HG02571 (cell line): ENCODE measurements around the gene POMC.
"Not testable (repeated sequence)": the region's sequence is repeated elsewhere in the genome, so short reads cannot be mapped to it uniquely, and the experiment has no call there.

Source experiments
- ATAC-seq: cut with Tn5 transposase; IDR thresholded peaks from one replicate; pipeline ENCODE4 v1.9.1; 2021; ENCODE audit warnings: mild to moderate bottlenecking, moderate library complexity; ENCODE audit not compliant: unreplicated experiment

Gene POMC

GRCh38 chr2:25140535-25140934 is 27.8 kb downstream of the POMC start:
- not testable (repeated sequence) for ATAC-seq

GRCh38 chr2:25132693-25133092 is 35.7 kb downstream of the POMC start:
- ATAC-seq, result no peak

GRCh38 chr2:25132299-25132635 is 36.1 kb downstream of the POMC start:
- no peak for ATAC-seq

GRCh38 chr2:25131567-25132298 is 36.6 kb downstream of the POMC start:
- no peak for ATAC-seq

GRCh38 chr2:25131253-25131566 is 37.2 kb downstream of the POMC start:
- no peak for ATAC-seq

- no peak for ATAC-seq
These were observed 38.4 kb downstream of the POMC start for GRCh38 chr2:25129901-25130520.

- no peak for ATAC-seq
These were observed 40.7 kb downstream of the POMC start for GRCh38 chr2:25127646-25128045.

GRCh38 chr2:25127071-25127470 is 41.3 kb downstream of the POMC start:
- ATAC-seq, result not testable (repeated sequence)

- no peak for ATAC-seq
These were observed 42.4 kb downstream of the POMC start for GRCh38 chr2:25125976-25126375.

GRCh38 chr2:25125189-25125588 is 43.2 kb downstream of the POMC start:
- ATAC-seq, result no peak

- no peak for ATAC-seq
These were observed 44.7 kb downstream of the POMC start for GRCh38 chr2:25123682-25124081.

- ATAC-seq, result no peak
These were observed 46.0 kb downstream of the POMC start for GRCh38 chr2:25122367-25122766.

- no peak for ATAC-seq
These were observed 49.1 kb downstream of the POMC start for GRCh38 chr2:25119263-25119662.

- no peak for ATAC-seq
These were observed 51.4 kb downstream of the POMC start for GRCh38 chr2:25116956-25117355.

- ATAC-seq, result no peak
These were observed 52.5 kb downstream of the POMC start for GRCh38 chr2:25115902-25116301.

GRCh38 chr2:25115249-25115883 is 53.0 kb downstream of the POMC start:
- ATAC-seq, result no peak

- ATAC-seq, result no peak
These were observed 56.3 kb downstream of the POMC start for GRCh38 chr2:25112113-25112512.
